GM10248 (cell line): ENCODE data around the gene TAAR8.
"Not testable (repeated sequence)": the region's sequence is repeated elsewhere in the genome, so short reads cannot be mapped to it uniquely, and the experiment has no call there.

Experiments
- CTCF ChIA-PET: fragments of 300-600 bp; sonication (Branson Sonifier 250); formaldehyde crosslinking; extraction: SDS; loops from one replicate; lab custom pipeline; 2021; ENCODE audit warnings: antibody characterized with exemption; lab: Yijun Ruan, JAX
- POLR2A ChIA-PET: fragments of 350-650 bp; sonication (Branson Sonifier 250); formaldehyde crosslinking; extraction: SDS; loops from one replicate; lab custom pipeline; 2020; ENCODE audit warnings: antibody characterized with exemption; lab: Yijun Ruan, JAX
- DNase-seq: peaks from one replicate; pipeline ENCODE4 v3.0.0; 2012; ENCODE audit errors: extremely low spot score
- CTCF ChIP-seq: IDR thresholded peaks from 2 replicates; pipeline ENCODE4 v1.5.1; 2012; ENCODE audit warnings: mild to moderate bottlenecking, low read depth; ENCODE audit errors: extremely low read depth, missing control alignments, control extremely low read depth

The TAAR8 gene

GRCh38 chr6:132537977-132538376 is 14.5 kb upstream of the TAAR8 start, which contains the start of gene TAAR9:
TAAR9 (plus strand) TSS chr6:132538277; CDS start chr6:132538290, 13 bp downstream.
- no peak for TF ChIP-seq CTCF
- ChIA-PET CTCF (interaction anchor here (9.3 kb wide), 1 partner anchor 10 kb away, joined by 68 read pairs; no protein-coding TSS in a partner anchor), POLR2A (no interaction called here)
- DNase-seq = no peak

GRCh38 chr6:132544826-132545225 is 7.6 kb upstream of the TAAR8 start:
- DNase-seq = no peak
- CTCF ChIA-PET = interaction anchor here (1.4 to 9.3 kb wide), 3 partner anchors 7 to 244 kb away, joined by 3 to 68 read pairs (median 12); partner anchors contain the start of gene TAAR8
- no peak for TF ChIP-seq CTCF
- POLR2A ChIA-PET = no interaction called here

- no peak for DNase-seq
- ChIA-PET POLR2A (no interaction called here), CTCF (no interaction called here)
- no peak for TF ChIP-seq CTCF
Observed at GRCh38 chr6:132548746-132549463, 3.6 kb upstream of the TAAR8 start.

- CTCF ChIA-PET = interaction anchor here (0.7 to 3.0 kb wide), 3 partner anchors 8 to 271 kb away, joined by 3 to 12 read pairs (median 3); no protein-coding TSS in a partner anchor
Observed at GRCh38 chr6:132551214-132551613, 1.3 kb upstream of the TAAR8 start.

GRCh38 chr6:132560087-132560486 is 7.6 kb downstream of the TAAR8 start:
- DNase-seq, POLR2A ChIA-PET, CTCF ChIA-PET: not testable (repeated sequence)

More at GRCh38 chr6:132551214-132551613, 1.3 kb upstream of the TAAR8 start:
- POLR2A ChIA-PET = no interaction called here
- no peak for DNase-seq
- no peak for TF ChIP-seq CTCF

GRCh38 chr6:132566404-132566803 is 13.9 kb downstream of the TAAR8 start:
- CTCF ChIA-PET = no interaction called here
- POLR2A ChIA-PET = no interaction called here
- no peak for DNase-seq
- TF ChIP-seq CTCF = no peak

- no peak for TF ChIP-seq CTCF
- POLR2A ChIA-PET = no interaction called here
- no peak for DNase-seq
- CTCF ChIA-PET = interaction anchor here (1.1 kb wide), 1 partner anchor 10 kb away, joined by 3 read pairs; no protein-coding TSS in a partner anchor
Observed at GRCh38 chr6:132567566-132567965, 15.1 kb downstream of the TAAR8 start.
